Thyroid gland (tissue), 4 donors: Measurements from ENCODE around the gene SEC16B.

Experiments used
- POLR2A ChIP-seq, 2 donors: fragments of 450-650 bp; IDR thresholded peaks; one replicate each; pipeline ENCODE4 v1.6.1; 2017; ENCODE audit warnings: antibody characterized with exemption in 2 of 2, mild to moderate bottlenecking in 2 of 2, moderate library complexity in 1 of 2
- TF ChIP-seq, protein P1 (sequence below), 6 experiments: fragments of 200-600 bp in 3 of 6; fragments of 450-650 bp in 3 of 6; sonication (generic) in 3 of 6; IDR thresholded peaks; one replicate each; pipeline ENCODE4 v1.5.1; 2016 to 2019; ENCODE audit warnings: antibody characterized with exemption in 6 of 6, mild to moderate bottlenecking in 2 of 6, inconsistent platforms in 1 of 6, moderate library complexity in 1 of 6

DNA sequence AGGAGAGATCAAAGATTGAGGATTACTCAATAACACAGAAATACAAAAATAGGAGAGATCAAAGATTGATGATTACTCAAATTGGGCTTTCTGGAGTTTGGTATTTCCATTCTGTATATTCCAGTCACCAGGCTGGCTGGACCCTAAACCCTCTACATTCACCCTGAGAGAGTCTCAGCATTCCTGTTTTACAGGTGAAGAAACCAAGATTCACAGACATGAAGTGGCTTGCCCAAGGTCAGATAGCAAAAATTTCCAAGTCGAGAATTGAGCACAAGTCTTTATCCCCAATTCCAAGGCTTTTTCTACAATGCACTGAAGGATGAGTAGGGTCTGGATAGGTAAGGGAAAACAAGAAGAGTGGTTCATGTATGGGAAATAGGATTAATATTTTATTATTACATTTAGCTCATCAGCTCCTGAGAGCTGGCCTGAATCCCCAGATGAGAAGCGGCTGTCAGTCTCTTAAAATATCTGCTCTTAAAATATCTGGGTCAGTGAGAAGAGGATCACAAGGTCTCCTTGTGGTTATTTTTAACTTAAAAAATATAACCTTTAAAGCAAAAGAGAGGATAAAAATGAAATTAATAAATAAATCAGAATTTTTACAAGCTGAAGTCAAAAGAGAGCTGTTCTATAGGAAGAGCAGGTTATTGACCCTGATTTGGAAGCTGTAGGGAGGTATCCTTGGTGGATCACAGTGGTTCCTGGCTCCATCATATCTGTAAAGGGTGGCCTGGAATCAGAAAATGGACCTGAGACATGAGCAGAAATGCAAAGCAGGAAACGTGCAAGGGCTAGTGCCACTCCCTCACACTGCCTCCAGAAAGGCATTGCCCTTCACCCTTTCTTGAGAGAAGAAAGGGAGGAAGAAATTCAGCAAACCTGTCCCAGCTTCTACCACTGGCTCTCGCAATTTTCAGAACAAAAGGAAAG is 29.1 kb upstream of the SEC16B start:
- TF ChIP-seq, protein P1, sequence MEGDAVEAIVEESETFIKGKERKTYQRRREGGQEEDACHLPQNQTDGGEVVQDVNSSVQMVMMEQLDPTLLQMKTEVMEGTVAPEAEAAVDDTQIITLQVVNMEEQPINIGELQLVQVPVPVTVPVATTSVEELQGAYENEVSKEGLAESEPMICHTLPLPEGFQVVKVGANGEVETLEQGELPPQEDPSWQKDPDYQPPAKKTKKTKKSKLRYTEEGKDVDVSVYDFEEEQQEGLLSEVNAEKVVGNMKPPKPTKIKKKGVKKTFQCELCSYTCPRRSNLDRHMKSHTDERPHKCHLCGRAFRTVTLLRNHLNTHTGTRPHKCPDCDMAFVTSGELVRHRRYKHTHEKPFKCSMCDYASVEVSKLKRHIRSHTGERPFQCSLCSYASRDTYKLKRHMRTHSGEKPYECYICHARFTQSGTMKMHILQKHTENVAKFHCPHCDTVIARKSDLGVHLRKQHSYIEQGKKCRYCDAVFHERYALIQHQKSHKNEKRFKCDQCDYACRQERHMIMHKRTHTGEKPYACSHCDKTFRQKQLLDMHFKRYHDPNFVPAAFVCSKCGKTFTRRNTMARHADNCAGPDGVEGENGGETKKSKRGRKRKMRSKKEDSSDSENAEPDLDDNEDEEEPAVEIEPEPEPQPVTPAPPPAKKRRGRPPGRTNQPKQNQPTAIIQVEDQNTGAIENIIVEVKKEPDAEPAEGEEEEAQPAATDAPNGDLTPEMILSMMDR (IDR thresholded peaks at IDR 0.05), result no peak
- no peak for TF ChIP-seq POLR2A (IDR thresholded peaks at IDR 0.05)
